Measurements from ENCODE around the gene TNNC1. TPM values are rescaled to one million over a fixed set of nuclear protein-coding genes. Genes with fewer than 3 reads are reported as not detected.

Gene TNNC1
- total and polyA plus RNA-seq, 4 donors: 0.21 to 0.75 (median 0.35) TPM

DNA sequence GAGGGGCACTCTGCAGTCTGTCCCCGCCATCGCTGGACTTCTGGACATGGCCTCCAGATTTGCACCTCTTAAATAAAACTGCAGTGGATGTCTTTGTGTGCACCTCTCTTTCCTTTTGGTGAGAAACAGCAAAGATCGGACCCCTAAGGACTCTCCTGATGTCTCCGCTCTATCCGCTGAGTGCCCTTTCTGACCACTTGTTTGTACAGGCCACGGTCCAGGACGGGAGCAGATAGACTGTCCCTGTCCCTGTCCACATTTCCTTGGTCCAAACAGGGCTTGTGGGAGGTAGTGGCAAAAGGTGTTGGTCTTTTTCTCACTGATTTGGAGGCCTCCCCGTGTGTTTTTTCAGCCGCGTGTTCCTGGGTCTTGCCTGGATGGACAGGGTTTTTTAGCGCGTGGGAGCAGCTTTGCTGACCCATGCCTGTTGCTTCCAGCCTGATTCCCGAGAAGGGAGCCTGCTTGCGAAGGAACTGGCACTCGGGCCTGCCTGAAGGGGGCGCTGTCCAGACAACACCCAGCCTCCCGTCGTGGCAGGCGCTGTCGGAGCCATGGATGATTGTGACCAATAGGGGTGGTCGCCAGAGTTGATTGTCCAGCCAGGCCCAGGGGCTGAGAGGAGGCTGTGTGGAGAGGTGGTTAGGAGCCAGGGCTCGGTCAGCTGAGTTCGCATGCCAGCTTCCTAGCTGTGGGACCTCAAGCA lies 28.1 kb upstream of the TNNC1 start:
- Histone ChIP-seq H3K9ac (ENCODE audit: low read depth in 1 of 2, low read length in 2 of 2) (no peak overlapping the region), H3K27ac (ENCODE audit: low read depth in 1 of 2, low read length in 2 of 2) (no peak overlapping the region), H3K4me3 (ENCODE audit: low read depth in 1 of 3, low read length in 3 of 3) (no peak overlapping the region), H3K36me3 (ENCODE audit: control insufficient read depth in 4 of 4, insufficient read depth in 3 of 4, low read depth in 1 of 4, low read length in 3 of 4) (peaks cover 22 to 62% (median 38%) of the 10 kb centered on the region in 4 donors), H3K4me1 (ENCODE audit: control insufficient read depth in 4 of 4, insufficient read depth in 4 of 4, low read length in 3 of 4) (peaks cover 0 to 10% (median 4%) of the 10 kb centered on the region in 4 donors), H3K27me3 (ENCODE audit: control insufficient read depth in 4 of 4, insufficient read depth in 4 of 4, low read length in 3 of 4) (no peaks in the 10 kb centered on the region), H3K9me3 (ENCODE audit: control insufficient read depth in 4 of 4, low read length in 3 of 4) (no peaks in the 10 kb centered on the region)
- 78% methylated on average over 23 of the region's 23 CpGs for WGBS
- no peak for TF ChIP-seq SP1 (IDR thresholded peaks at IDR 0.05)
- TF ChIP-seq, protein P1, sequence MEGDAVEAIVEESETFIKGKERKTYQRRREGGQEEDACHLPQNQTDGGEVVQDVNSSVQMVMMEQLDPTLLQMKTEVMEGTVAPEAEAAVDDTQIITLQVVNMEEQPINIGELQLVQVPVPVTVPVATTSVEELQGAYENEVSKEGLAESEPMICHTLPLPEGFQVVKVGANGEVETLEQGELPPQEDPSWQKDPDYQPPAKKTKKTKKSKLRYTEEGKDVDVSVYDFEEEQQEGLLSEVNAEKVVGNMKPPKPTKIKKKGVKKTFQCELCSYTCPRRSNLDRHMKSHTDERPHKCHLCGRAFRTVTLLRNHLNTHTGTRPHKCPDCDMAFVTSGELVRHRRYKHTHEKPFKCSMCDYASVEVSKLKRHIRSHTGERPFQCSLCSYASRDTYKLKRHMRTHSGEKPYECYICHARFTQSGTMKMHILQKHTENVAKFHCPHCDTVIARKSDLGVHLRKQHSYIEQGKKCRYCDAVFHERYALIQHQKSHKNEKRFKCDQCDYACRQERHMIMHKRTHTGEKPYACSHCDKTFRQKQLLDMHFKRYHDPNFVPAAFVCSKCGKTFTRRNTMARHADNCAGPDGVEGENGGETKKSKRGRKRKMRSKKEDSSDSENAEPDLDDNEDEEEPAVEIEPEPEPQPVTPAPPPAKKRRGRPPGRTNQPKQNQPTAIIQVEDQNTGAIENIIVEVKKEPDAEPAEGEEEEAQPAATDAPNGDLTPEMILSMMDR (IDR thresholded peaks at IDR 0.05; ENCODE audit: low read depth, low read length, missing input control): peak; percentile 7
- DNase-seq (ENCODE audit: low spot score): no peak

DNA sequence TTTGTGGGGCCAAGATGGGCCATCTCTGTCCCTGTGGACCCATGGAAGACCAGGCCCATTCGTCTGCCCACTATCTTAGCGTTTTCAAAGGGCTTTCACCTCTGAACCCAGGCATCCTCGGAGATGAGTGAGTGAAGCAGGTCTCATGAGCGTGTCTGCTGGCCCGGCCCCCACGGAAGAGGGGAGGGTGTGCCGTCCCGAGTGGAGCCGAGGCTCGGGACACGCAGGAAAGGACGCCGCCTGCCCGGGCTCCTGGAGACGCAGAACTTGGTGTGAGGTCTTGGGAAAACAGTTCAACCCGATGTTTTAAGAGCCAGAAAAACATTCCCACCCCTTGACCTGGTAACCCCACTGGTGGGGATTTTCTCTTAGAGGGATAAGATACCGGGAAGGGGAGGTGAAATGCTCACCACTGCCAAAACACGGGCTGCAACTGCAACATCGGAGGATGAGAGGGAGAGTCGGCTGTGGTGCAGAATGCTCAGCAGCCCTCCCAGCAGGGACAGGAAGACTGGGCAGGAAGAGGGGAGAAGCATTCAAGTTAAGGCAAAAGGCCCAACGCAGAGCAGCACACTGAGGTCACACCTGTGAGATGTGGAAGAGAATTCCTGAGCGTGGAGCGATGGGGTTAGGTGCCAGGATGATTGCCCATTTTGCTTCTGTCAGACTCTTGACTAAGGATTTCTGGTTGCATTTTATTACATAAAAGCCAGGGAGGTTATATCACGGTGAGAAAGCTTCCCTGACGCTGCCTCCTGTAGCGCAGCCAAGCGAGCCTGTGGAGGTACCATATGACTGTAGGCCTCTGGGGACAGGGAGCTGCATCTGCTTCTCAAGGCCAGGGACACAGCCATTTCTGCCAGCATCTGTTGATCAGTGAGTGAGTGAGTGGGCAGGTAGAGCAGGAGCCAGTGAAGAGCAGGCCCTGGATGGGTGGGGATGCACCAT lies 27.2 kb upstream of the TNNC1 start:
- no peak for DNase-seq (ENCODE audit: low spot score)
- Histone ChIP-seq H3K27me3 (ENCODE audit: control insufficient read depth in 4 of 4, insufficient read depth in 4 of 4, low read length in 3 of 4) (no peaks in the 10 kb centered on the region), H3K27ac (ENCODE audit: low read depth in 1 of 2, low read length in 2 of 2) (no peak overlapping the region), H3K9me3 (ENCODE audit: control insufficient read depth in 4 of 4, low read length in 3 of 4) (no peaks in the 10 kb centered on the region), H3K4me3 (ENCODE audit: low read depth in 1 of 3, low read length in 3 of 3) (no peak overlapping the region), H3K9ac (ENCODE audit: low read depth in 1 of 2, low read length in 2 of 2) (no peak overlapping the region), H3K36me3 (ENCODE audit: control insufficient read depth in 4 of 4, insufficient read depth in 3 of 4, low read depth in 1 of 4, low read length in 3 of 4) (peaks cover 22 to 62% (median 38%) of the 10 kb centered on the region in 4 donors), H3K4me1 (ENCODE audit: control insufficient read depth in 4 of 4, insufficient read depth in 4 of 4, low read length in 3 of 4) (peaks cover 0 to 10% (median 4%) of the 10 kb centered on the region in 4 donors)
- WGBS: 85% methylated on average over 27 of the region's 27 CpGs
- no peak for TF ChIP-seq YY1 (IDR thresholded peaks at IDR 0.05)
- no peak for TF ChIP-seq JUND (IDR thresholded peaks at IDR 0.05)
- peak; percentile 74 for TF ChIP-seq NR2F2 (IDR thresholded peaks at IDR 0.05)

DNA sequence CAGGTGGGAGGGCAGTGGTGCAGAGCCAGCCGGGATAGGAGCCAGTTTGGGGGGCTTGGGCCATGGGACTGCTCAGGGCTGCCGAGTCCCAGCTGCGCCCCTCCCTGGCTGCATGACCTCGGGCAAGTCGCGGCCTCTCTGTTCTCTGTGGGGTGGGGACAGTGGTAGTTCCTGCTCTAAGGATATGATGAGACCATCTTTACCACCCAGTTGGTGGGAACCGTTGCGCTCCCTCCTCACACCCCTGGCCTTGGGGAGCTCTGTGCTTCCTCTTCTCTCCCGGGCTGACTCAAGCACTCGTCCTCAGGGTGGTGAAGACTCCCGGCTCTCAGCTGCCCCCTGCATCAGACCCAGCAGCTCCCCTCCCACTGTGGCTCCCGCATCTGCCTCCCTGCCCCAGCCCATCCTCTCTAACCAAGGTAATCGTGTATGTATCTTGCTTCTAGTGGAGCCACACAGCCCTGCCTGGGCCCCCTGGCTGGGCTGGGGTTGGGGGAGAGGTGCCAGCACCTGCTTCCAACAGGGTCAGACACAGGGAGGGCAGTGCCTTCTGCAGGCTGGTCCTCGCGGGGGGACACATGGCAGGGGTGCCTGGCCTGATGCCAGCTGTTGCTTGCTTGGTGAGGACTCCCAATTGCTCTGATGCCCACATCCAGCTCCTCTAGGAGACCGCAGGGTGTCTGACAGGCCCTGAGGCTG lies 26.2 kb upstream of the TNNC1 start:
- H3K4me1 ChIP-seq (ENCODE audit: control insufficient read depth in 4 of 4, insufficient read depth in 4 of 4, low read length in 3 of 4): peaks cover 0 to 10% (median 4%) of the 10 kb centered on the region in 4 donors
- peaks cover 19 to 68% (median 37%) of the 10 kb centered on the region in 4 donors for H3K36me3 ChIP-seq (ENCODE audit: control insufficient read depth in 4 of 4, insufficient read depth in 3 of 4, low read depth in 1 of 4, low read length in 3 of 4)
- DNase-seq (ENCODE audit: low spot score): no peak
- H3K4me3 ChIP-seq (ENCODE audit: low read depth in 1 of 3, low read length in 3 of 3): no peak overlapping the region
- no peak overlapping the region for H3K27ac ChIP-seq (ENCODE audit: low read depth in 1 of 2, low read length in 2 of 2)
- WGBS: 94% methylated on average over 16 of the region's 16 CpGs
- no peaks in the 10 kb centered on the region for H3K9me3 ChIP-seq (ENCODE audit: control insufficient read depth in 4 of 4, low read length in 3 of 4)
- TF ChIP-seq HNF4G (IDR thresholded peaks at IDR 0.05) (no peak), TAF1 (conservative IDR thresholded peaks at IDR 0.05) (no peak), FOXA2 (IDR thresholded peaks at IDR 0.05) (no peak), NR2F2 (IDR thresholded peaks at IDR 0.05) (no peak), HNF4A (conservative IDR thresholded peaks at IDR 0.05) (no peak), SP1 (IDR thresholded peaks at IDR 0.05) (no peak), RXRA (IDR thresholded peaks at IDR 0.05) (no peak), EGR1 (IDR thresholded peaks at IDR 0.05; ENCODE audit: low read depth in 2 of 2) (no peak), RAD21 (IDR thresholded peaks at IDR 0.05) (no peak), GABPA (IDR thresholded peaks at IDR 0.05 in 1 of 2, conservative IDR thresholded peaks at IDR 0.05 in 1 of 2) (no peak), FOXA1 (IDR thresholded peaks at IDR 0.05) (no peak), JUND (IDR thresholded peaks at IDR 0.05) (no peak)
- TF ChIP-seq, protein P2, sequence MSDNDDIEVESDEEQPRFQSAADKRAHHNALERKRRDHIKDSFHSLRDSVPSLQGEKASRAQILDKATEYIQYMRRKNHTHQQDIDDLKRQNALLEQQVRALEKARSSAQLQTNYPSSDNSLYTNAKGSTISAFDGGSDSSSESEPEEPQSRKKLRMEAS (IDR thresholded peaks at IDR 0.05): no peak
- TF ChIP-seq, protein P3, sequence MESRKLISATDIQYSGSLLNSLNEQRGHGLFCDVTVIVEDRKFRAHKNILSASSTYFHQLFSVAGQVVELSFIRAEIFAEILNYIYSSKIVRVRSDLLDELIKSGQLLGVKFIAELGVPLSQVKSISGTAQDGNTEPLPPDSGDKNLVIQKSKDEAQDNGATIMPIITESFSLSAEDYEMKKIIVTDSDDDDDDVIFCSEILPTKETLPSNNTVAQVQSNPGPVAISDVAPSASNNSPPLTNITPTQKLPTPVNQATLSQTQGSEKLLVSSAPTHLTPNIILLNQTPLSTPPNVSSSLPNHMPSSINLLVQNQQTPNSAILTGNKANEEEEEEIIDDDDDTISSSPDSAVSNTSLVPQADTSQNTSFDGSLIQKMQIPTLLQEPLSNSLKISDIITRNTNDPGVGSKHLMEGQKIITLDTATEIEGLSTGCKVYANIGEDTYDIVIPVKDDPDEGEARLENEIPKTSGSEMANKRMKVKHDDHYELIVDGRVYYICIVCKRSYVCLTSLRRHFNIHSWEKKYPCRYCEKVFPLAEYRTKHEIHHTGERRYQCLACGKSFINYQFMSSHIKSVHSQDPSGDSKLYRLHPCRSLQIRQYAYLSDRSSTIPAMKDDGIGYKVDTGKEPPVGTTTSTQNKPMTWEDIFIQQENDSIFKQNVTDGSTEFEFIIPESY (IDR thresholded peaks at IDR 0.05): no peak
- H3K27me3 ChIP-seq (ENCODE audit: control insufficient read depth in 4 of 4, insufficient read depth in 4 of 4, low read length in 3 of 4): no peaks in the 10 kb centered on the region
- H3K9ac ChIP-seq (ENCODE audit: low read depth in 1 of 2, low read length in 2 of 2): no peak overlapping the region

All from liver (tissue), 9 donors.